CD14-positive monocyte (primary cell): ENCODE data around the gene ZP4. TPM values are rescaled to one million over a fixed set of nuclear protein-coding genes. Genes with fewer than 3 reads are reported as not detected.

ENCODE experiments used
- DNase-seq, 3 donors: peaks; one replicate each; pipeline ENCODE4 v3.0.0-alpha.2; 2011 to 2022
- H2AFZ ChIP-seq: 2 replicates; pipeline ENCODE4 v1.6.0; 2012; ENCODE audit warnings: mild to moderate bottlenecking, low read depth, low read length, inconsistent platforms; ENCODE audit not compliant: insufficient read depth, poor library complexity, severe bottlenecking
- H3K27ac ChIP-seq, 2 donors: 1 replicate in 1 of 2; 2 replicates in 1 of 2; pipeline ENCODE4 v1.5.1; 2012 to 2013; ENCODE audit warnings: low read length in 2 of 2, control low read depth in 1 of 2, inconsistent platforms in 1 of 2, low read depth in 1 of 2, mild to moderate bottlenecking in 1 of 2
- H3K27me3 ChIP-seq, 2 donors: one replicate each; pipeline versions ENCODE4 v1.6.0 to v1.6.1; 2011 to 2013; ENCODE audit warnings: low read length in 2 of 2; ENCODE audit not compliant: control insufficient read depth in 2 of 2, insufficient read depth in 2 of 2
- H3K36me3 ChIP-seq, 2 donors: replicated peaks in 1 of 2; 1 replicate in 1 of 2; 2 replicates in 1 of 2; pipeline versions ENCODE4 v1.5.1 to v1.6.1; 2012 to 2013; ENCODE audit warnings: low read length in 2 of 2, control low read depth in 1 of 2, inconsistent platforms in 1 of 2, mild to moderate bottlenecking in 1 of 2; ENCODE audit not compliant: insufficient read depth in 2 of 2, control insufficient read depth in 1 of 2
- H3K4me1 ChIP-seq, 2 donors: 1 replicate in 1 of 2; 2 replicates in 1 of 2; pipeline versions ENCODE4 v1.5.1 to v1.6.1; 2012 to 2013; ENCODE audit warnings: low read length in 2 of 2, control low read depth in 1 of 2, inconsistent platforms in 1 of 2, mild to moderate bottlenecking in 1 of 2, moderate library complexity in 1 of 2; ENCODE audit not compliant: insufficient read depth in 2 of 2, control insufficient read depth in 1 of 2
- H3K4me2 ChIP-seq: replicated peaks from 2 replicates; pipeline ENCODE3; 2012; ENCODE audit warnings: low read length, moderate library complexity, mild to moderate bottlenecking; ENCODE audit not compliant: poor library complexity, severe bottlenecking; ENCODE audit errors: extremely low read depth
- H3K4me3 ChIP-seq, 3 experiments: fragments of 200-600 bp in 1 of 3; sonication (generic) in 1 of 3; replicated peaks in 1 of 3; 1 replicate in 2 of 3; 2 replicates in 1 of 3; pipeline ENCODE4 v1.5.1; 2011 to 2013; ENCODE audit warnings: low read length in 3 of 3, mild to moderate bottlenecking in 3 of 3, control low read depth in 2 of 3, low read depth in 2 of 3, inconsistent platforms in 1 of 3, moderate library complexity in 1 of 3
- H3K79me2 ChIP-seq: 2 replicates; pipeline ENCODE4 v1.6.0; 2012; ENCODE audit warnings: mild to moderate bottlenecking, control low read depth, inconsistent platforms, low read length, moderate library complexity; ENCODE audit not compliant: insufficient read depth
- H3K9ac ChIP-seq: 2 replicates; pipeline ENCODE4 v1.6.0; 2017; ENCODE audit warnings: low read length, mild to moderate bottlenecking; ENCODE audit not compliant: insufficient read depth, poor library complexity, severe bottlenecking
- H3K9me3 ChIP-seq, 2 donors: replicated peaks in 1 of 2; 1 replicate in 1 of 2; 2 replicates in 1 of 2; pipeline versions ENCODE4 v1.5.1 to v1.6.1; 2012 to 2013; ENCODE audit warnings: low read length in 2 of 2, control low read depth in 1 of 2; ENCODE audit not compliant: control insufficient read depth in 1 of 2, insufficient read depth in 1 of 2
- H4K20me1 ChIP-seq: 2 replicates; pipeline ENCODE4 v1.6.0; 2012; ENCODE audit warnings: mild to moderate bottlenecking, low read length, control low read depth, moderate library complexity; ENCODE audit not compliant: insufficient read depth
- H3K27ac Mint-ChIP-seq, 7 donors: one replicate each; pipeline ENCODE4 v1.8.0; 2020; ENCODE audit warnings: mild to moderate bottlenecking in 7 of 7, mixed read lengths in 7 of 7, moderate library complexity in 6 of 7, inconsistent platforms in 2 of 7
- H3K27me3 Mint-ChIP-seq, 3 donors: one replicate each; pipeline ENCODE4 v1.8.0; 2021 to 2022; ENCODE audit warnings: low read depth in 3 of 3, mild to moderate bottlenecking in 3 of 3, mixed read lengths in 3 of 3, moderate library complexity in 3 of 3, inconsistent platforms in 1 of 3
- H3K36me3 Mint-ChIP-seq, 2 donors: one replicate each; pipeline ENCODE4 v1.8.0; 2020; ENCODE audit warnings: mixed read lengths in 2 of 2, inconsistent platforms in 1 of 2, mild to moderate bottlenecking in 1 of 2
- H3K4me1 Mint-ChIP-seq: one replicate; pipeline ENCODE4 v1.8.0; 2020; ENCODE audit warnings: mild to moderate bottlenecking, mixed read lengths
- H3K4me3 Mint-ChIP-seq, 2 donors: one replicate each; pipeline ENCODE4 v1.8.0; 2020; ENCODE audit warnings: mild to moderate bottlenecking in 2 of 2, mixed read lengths in 2 of 2, moderate library complexity in 1 of 2
- H3K9me3 Mint-ChIP-seq, 7 donors: one replicate each; pipeline ENCODE4 v1.8.0; 2020 to 2022; ENCODE audit warnings: mixed read lengths in 7 of 7, mild to moderate bottlenecking in 6 of 7, moderate library complexity in 6 of 7, inconsistent platforms in 2 of 7
- CTCF ChIP-seq: fragments of 200-600 bp; IDR thresholded peaks from one replicate; pipeline ENCODE4 v1.8.0; 2022; ENCODE audit warnings: antibody characterized with exemption, mild to moderate bottlenecking
- WGBS: methylation state at CpG from one replicate; pipeline ENCODE4 v1.1.5; 2013; ENCODE audit warnings: missing lambda C conversion rate; ENCODE audit not compliant: insufficient coverage; 5-methylcytosine and 5-hydroxymethylcytosine counted together
- intact Hi-C, 2 donors: fragments of 100-400 bp; cut with micrococcal nuclease; formaldehyde crosslinking; loops; one replicate each; pipeline versions ENCODE4 v1.15.0 to v1.15.1; 2023
- polyA plus RNA-seq, 3 donors: library from polyadenylated mRNA; depleted of rRNA in 1 of 3; unstranded in 2 of 3; stranded (reverse) in 1 of 3; fragments of 300-500 nt in 2 of 3; fragments of >200 nt in 1 of 3; fragmentation: Illumina TruSeq in 2 of 3; gene quantifications; 1 replicate in 2 of 3; 2 replicates in 1 of 3; pipeline ENCODE4 v1.2.3, GENCODE V29; 2012 to 2021

ZP4 gene
- polyA plus RNA-seq, 3 donors: not detected

DNA sequence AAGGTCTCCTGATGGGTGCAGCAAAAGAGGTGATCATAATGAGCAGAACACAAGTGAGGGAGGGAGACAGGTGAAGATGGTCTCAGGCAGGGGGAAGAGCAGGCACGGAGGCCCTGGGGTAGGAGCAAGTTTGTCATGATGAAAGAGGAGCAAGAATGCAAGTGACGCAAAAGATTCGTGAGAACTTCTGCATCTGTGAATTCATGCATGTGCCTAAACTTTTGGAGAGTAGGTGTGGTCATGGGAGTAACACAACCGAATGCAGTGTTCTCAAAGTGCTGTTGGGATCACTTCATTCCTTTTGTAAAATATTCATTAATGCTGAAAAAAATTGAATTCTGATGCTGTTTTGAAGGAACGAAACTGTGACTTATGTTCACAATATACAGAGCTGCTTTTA is 47.3 kb upstream of the ZP4 start:
- intact Hi-C loops: no loop called here
- Histone ChIP-seq H3K4me2 (no peak overlapping the region), H2AFZ (no peak overlapping the region), H3K9me3 (peaks cover 2 to 4% of the 10 kb centered on the region in 2 donors), H3K4me3 (no peak overlapping the region), H3K27me3 (no peaks in the 10 kb centered on the region), H4K20me1 (no peaks in the 10 kb centered on the region), H3K9ac (no peak overlapping the region), H3K79me2 (no peaks in the 10 kb centered on the region), H3K4me1 (no peaks in the 10 kb centered on the region), H3K27ac (no peak overlapping the region), H3K36me3 (no peaks in the 10 kb centered on the region)
- DNase-seq: no peak
- 83% methylated on average over 2 of the region's 5 CpGs for WGBS
- no peaks in the 10 kb centered on the region for H3K4me1 Mint-ChIP-seq
- H3K9me3 Mint-ChIP-seq: peaks cover 0 to 22% (median 8%) of the 10 kb centered on the region in 7 donors
- no peak overlapping the region for H3K4me3 Mint-ChIP-seq
- no peak overlapping the region for H3K27ac Mint-ChIP-seq
- no peak for TF ChIP-seq CTCF
- no peaks in the 10 kb centered on the region for H3K36me3 Mint-ChIP-seq
- H3K27me3 Mint-ChIP-seq: no peaks in the 10 kb centered on the region

DNA sequence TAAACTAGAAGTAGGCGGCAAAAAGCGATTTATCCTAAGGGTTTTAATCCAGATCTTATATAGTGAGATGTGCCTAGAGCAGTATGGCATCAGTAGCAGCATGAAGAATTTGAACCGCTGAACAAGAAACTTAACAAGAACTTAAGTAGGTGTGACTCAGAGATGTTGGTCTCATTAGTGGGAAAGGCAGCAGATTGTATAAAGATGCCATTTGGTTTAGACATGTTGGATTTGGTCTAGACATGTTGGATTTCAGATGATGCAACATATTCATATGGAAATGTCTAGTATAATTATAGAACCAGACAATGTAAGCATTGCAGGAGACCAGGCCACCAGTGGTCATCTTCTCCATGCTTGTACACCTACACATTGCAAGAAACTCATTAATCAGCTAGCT is 42.1 kb upstream of the ZP4 start:
- Mint-ChIP-seq H3K4me3 (no peak overlapping the region), H3K4me1 (no peaks in the 10 kb centered on the region), H3K36me3 (no peaks in the 10 kb centered on the region), H3K27me3 (peaks cover 0 to 3% (median 0%) of the 10 kb centered on the region in 3 donors), H3K27ac (no peak overlapping the region), H3K9me3 (peaks cover 0 to 9% (median 2%) of the 10 kb centered on the region in 7 donors)
- Histone ChIP-seq H3K9me3 (peaks cover 0 to under 1% of the 10 kb centered on the region in 2 donors), H3K79me2 (no peaks in the 10 kb centered on the region), H3K27me3 (no peaks in the 10 kb centered on the region), H3K9ac (no peak overlapping the region), H3K4me2 (no peak overlapping the region), H3K4me3 (no peak overlapping the region), H2AFZ (no peak overlapping the region), H3K27ac (no peak overlapping the region), H3K36me3 (no peaks in the 10 kb centered on the region), H4K20me1 (no peaks in the 10 kb centered on the region), H3K4me1 (no peaks in the 10 kb centered on the region)
- no peak for DNase-seq
- intact Hi-C loops: no loop called here
- 89% methylated on average over 3 of the region's 3 CpGs for WGBS
- TF ChIP-seq CTCF: no peak
